ENCODE measurements around the gene FAM236C. TPM values are rescaled to one million over a fixed set of nuclear protein-coding genes. Genes with fewer than 3 reads are reported as not detected.
"Not testable (repeated sequence)": the region's sequence is repeated elsewhere in the genome, so short reads cannot be mapped to it uniquely, and the experiment has no call there.

Gene FAM236C
- polyA plus RNA-seq, 1 donor (not counting 4 experiments of a cell fraction or from before 2014, with no cell fraction given), result not detected

DNA sequence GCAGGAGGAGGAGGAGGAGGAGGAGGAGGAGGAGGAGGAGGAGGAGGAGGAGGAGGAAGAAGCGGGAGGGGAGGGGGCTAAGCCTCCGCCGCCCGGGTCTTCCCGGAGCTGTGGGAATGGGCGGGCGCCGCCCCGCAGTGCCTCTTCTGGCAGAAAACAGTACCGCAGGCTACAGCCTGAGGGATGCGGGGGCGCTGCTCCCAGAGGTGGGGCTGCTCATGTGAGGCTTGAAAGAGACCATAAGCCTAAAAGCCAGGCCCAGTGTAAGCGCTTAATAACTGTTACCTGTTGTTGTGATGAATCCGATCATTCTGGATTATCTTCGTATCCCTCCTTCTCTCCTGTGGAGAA is 31.4 kb downstream of the FAM236C start, which contains the start of gene DMRTC1:
TSS of gene DMRTC1 (minus strand) at position 19 of the 351 bp plus-strand sequence. CDS start 68,143 bp downstream, outside the sequence.
- H4K20me1 ChIP-seq (ENCODE audit: control insufficient read depth, extremely low read depth, insufficient read depth, low read length); FAIRE-seq; dilution Hi-C loops (cut with MboI; ENCODE audit: extremely low pct_ligation_motif_present, low sequenced_read_pairs); H3K27ac ChIP-seq (ENCODE audit: control insufficient read depth, insufficient read depth, low read length); H2AFZ ChIP-seq (ENCODE audit: control insufficient read depth, low read length); H3K9me3 ChIP-seq (ENCODE audit: control insufficient read depth, low read depth, low read length); H3K36me3 ChIP-seq (ENCODE audit: control insufficient read depth in 2 of 2, extremely low read depth in 1 of 2, insufficient read depth in 2 of 2, low read length in 2 of 2); H3K4me3 ChIP-seq (ENCODE audit: control insufficient read depth in 2 of 3, extremely low read depth in 1 of 3, insufficient read depth in 2 of 3, low read depth in 1 of 3, low read length in 3 of 3); H3K79me2 ChIP-seq (ENCODE audit: control insufficient read depth, insufficient read depth, low read length); H3K9me1 ChIP-seq (ENCODE audit: control insufficient read depth, extremely low read depth, insufficient read depth, low read length); H3K27me3 ChIP-seq (ENCODE audit: control insufficient read depth, extremely low read depth, insufficient read depth, low read length); DNase-seq (ENCODE audit: low read depth, low spot score); H3K4me2 ChIP-seq (ENCODE audit: control insufficient read depth, extremely low read depth, insufficient read depth, low read depth, low read length); H3K9ac ChIP-seq (ENCODE audit: control insufficient read depth, extremely low read depth, insufficient read depth, low read length); H3K4me1 ChIP-seq (ENCODE audit: control insufficient read depth, extremely low read depth, insufficient read depth, low read length): not testable (repeated sequence)

DNA sequence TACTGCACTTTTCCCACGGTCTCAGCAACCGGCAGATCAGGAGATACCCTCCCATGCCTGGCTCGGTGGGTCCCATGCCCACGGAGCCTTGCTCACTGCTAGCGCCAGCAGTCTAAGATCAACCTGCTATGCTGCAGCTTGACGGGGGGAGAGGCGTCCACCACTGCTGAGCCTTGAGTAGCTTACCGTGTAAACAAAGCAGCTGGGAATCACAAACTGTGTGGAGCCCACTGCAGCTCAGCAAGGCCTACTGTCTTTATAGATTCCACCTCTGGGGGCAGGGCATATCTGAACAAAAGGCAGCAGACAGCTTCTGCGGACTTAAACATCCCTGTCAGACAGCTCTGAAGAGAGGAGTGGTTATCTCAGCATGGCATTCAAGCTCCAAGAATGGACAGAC is 47.6 kb downstream of the FAM236C start:
- H3K9me1 ChIP-seq (ENCODE audit: control insufficient read depth, extremely low read depth, insufficient read depth, low read length); FAIRE-seq; H3K36me3 ChIP-seq (ENCODE audit: control insufficient read depth in 2 of 2, extremely low read depth in 1 of 2, insufficient read depth in 2 of 2, low read length in 2 of 2); H3K4me1 ChIP-seq (ENCODE audit: control insufficient read depth, extremely low read depth, insufficient read depth, low read length); H3K9me3 ChIP-seq (ENCODE audit: control insufficient read depth, low read depth, low read length); H3K27ac ChIP-seq (ENCODE audit: control insufficient read depth, insufficient read depth, low read length); H3K79me2 ChIP-seq (ENCODE audit: control insufficient read depth, insufficient read depth, low read length); H3K4me3 ChIP-seq (ENCODE audit: control insufficient read depth in 2 of 3, extremely low read depth in 1 of 3, insufficient read depth in 2 of 3, low read depth in 1 of 3, low read length in 3 of 3); DNase-seq (ENCODE audit: low read depth, low spot score); H2AFZ ChIP-seq (ENCODE audit: control insufficient read depth, low read length); H3K27me3 ChIP-seq (ENCODE audit: control insufficient read depth, extremely low read depth, insufficient read depth, low read length); H3K4me2 ChIP-seq (ENCODE audit: control insufficient read depth, extremely low read depth, insufficient read depth, low read depth, low read length); H4K20me1 ChIP-seq (ENCODE audit: control insufficient read depth, extremely low read depth, insufficient read depth, low read length); dilution Hi-C loops (cut with MboI; ENCODE audit: extremely low pct_ligation_motif_present, low sequenced_read_pairs); H3K9ac ChIP-seq (ENCODE audit: control insufficient read depth, extremely low read depth, insufficient read depth, low read length): not testable (repeated sequence)

Other genes starting within 250 kb of the FAM236C start
- gene PHKA1, start 198.3 kb upstream of the FAM236C start, polyA plus RNA-seq, result 5.7 to 7.1 TPM (median 5.7 TPM) in 3 replicates
- not detected in 3 replicates for gene DMRTC1B, start 135.7 kb upstream of the FAM236C start, polyA plus RNA-seq
- gene FAM236B, start 130.0 kb upstream of the FAM236C start, polyA plus RNA-seq, result not detected in 3 replicates
- not detected in 3 replicates for gene FAM236D, start 104.4 kb upstream of the FAM236C start, polyA plus RNA-seq
- not detected in 3 replicates for gene FAM236A, start 25.6 kb downstream of the FAM236C start, polyA plus RNA-seq
- not detected in 3 replicates for gene DMRTC1, start 31.2 kb downstream of the FAM236C start, polyA plus RNA-seq
- not detected in 3 replicates for gene PABPC1L2B, start 90.3 kb downstream of the FAM236C start, polyA plus RNA-seq
- not detected in 3 replicates for gene PABPC1L2A, start 166.9 kb downstream of the FAM236C start, polyA plus RNA-seq

Measured in keratinocyte (primary cell).